Keratinocyte (primary cell): ENCODE measurements around the gene NARS2. TPM values are rescaled to one million over a fixed set of nuclear protein-coding genes. Genes with fewer than 3 reads are reported as not detected.

ENCODE experiments used
- DNase-seq: peaks from one replicate; pipeline ENCODE4 v3.0.0-alpha.2; 2011; ENCODE audit warnings: low read depth, missing footprints, low spot score
- FAIRE-seq: peaks from 2 replicates; lab custom pipeline; 2011; peaks lifted over from hg19 to GRCh38; lab: Jason Lieb, UNC
- H2AFZ ChIP-seq: 2 replicates; pipeline ENCODE4 v1.6.0; 2012; ENCODE audit warnings: low read length, control low read depth, inconsistent platforms; ENCODE audit not compliant: control insufficient read depth
- H3K27ac ChIP-seq: 2 replicates; pipeline ENCODE4 v1.5.1; 2011; ENCODE audit warnings: low read length; ENCODE audit not compliant: control insufficient read depth, insufficient read depth
- H3K27me3 ChIP-seq: 3 replicates; pipeline ENCODE4 v1.6.0; 2011; ENCODE audit warnings: low read length; ENCODE audit not compliant: control insufficient read depth, insufficient read depth; ENCODE audit errors: extremely low read depth
- H3K36me3 ChIP-seq, 2 experiments: 2 replicates in 1 of 2; 3 replicates in 1 of 2; pipeline ENCODE4 v1.5.1; 2011; ENCODE audit warnings: low read length in 2 of 2, mild to moderate bottlenecking in 1 of 2; ENCODE audit not compliant: control insufficient read depth in 2 of 2, insufficient read depth in 2 of 2; ENCODE audit errors: extremely low read depth in 1 of 2
- H3K4me1 ChIP-seq: 3 replicates; pipeline ENCODE4 v1.5.1; 2011; ENCODE audit warnings: low read length; ENCODE audit not compliant: control insufficient read depth, insufficient read depth; ENCODE audit errors: extremely low read depth
- H3K4me2 ChIP-seq: 3 replicates; pipeline ENCODE4 v1.6.0; 2011; ENCODE audit warnings: low read depth, low read length; ENCODE audit not compliant: control insufficient read depth, insufficient read depth; ENCODE audit errors: extremely low read depth
- H3K4me3 ChIP-seq, 3 experiments: fragments of 200-600 bp in 1 of 3; sonication (generic) in 1 of 3; 2 replicates in 2 of 3; 3 replicates in 1 of 3; pipeline ENCODE4 v1.5.1; 2011 to 2016; ENCODE audit warnings: low read length in 3 of 3, mild to moderate bottlenecking in 3 of 3, control low read depth in 2 of 3, inconsistent platforms in 1 of 3, low read depth in 1 of 3, mixed read lengths in 1 of 3, mixed run types in 1 of 3, moderate library complexity in 1 of 3; ENCODE audit not compliant: control insufficient read depth in 2 of 3, insufficient read depth in 2 of 3; ENCODE audit errors: extremely low read depth in 1 of 3
- H3K79me2 ChIP-seq: 2 replicates; pipeline ENCODE4 v1.6.0; 2012; ENCODE audit warnings: low read length; ENCODE audit not compliant: control insufficient read depth, insufficient read depth
- H3K9ac ChIP-seq: 3 replicates; pipeline ENCODE4 v1.6.0; 2011; ENCODE audit warnings: low read length; ENCODE audit not compliant: control insufficient read depth, insufficient read depth; ENCODE audit errors: extremely low read depth
- H3K9me1 ChIP-seq: 3 replicates; pipeline ENCODE4 v1.6.0; 2011; ENCODE audit warnings: low read length; ENCODE audit not compliant: control insufficient read depth, insufficient read depth; ENCODE audit errors: extremely low read depth
- H3K9me3 ChIP-seq: 2 replicates; pipeline ENCODE4 v1.5.1; 2012; ENCODE audit warnings: low read depth, low read length; ENCODE audit not compliant: control insufficient read depth
- H4K20me1 ChIP-seq: 3 replicates; pipeline ENCODE4 v1.6.0; 2011; ENCODE audit warnings: low read length; ENCODE audit not compliant: control insufficient read depth, insufficient read depth; ENCODE audit errors: extremely low read depth
- CTCF ChIP-seq, 3 experiments: IDR thresholded peaks in 1 of 3; conservative IDR thresholded peaks in 1 of 3; optimal IDR thresholded peaks in 1 of 3; 2 replicates in 2 of 3; 3 replicates in 1 of 3; pipeline versions ENCODE3 to v1.5.1; 2011; ENCODE audit warnings: low read length in 3 of 3, mild to moderate bottlenecking in 3 of 3, moderate library complexity in 2 of 3, control low read depth in 1 of 3, inconsistent platforms in 1 of 3; ENCODE audit not compliant: insufficient read depth in 2 of 3; ENCODE audit errors: extremely low read depth in 1 of 3
- EZH2 ChIP-seq: IDR thresholded peaks from one replicate; pipeline ENCODE4 v1.6.1; 2012; ENCODE audit warnings: inconsistent platforms, mild to moderate bottlenecking, low read length, moderate library complexity
- dilution Hi-C: fragments of 300-500 bp; cut with MboI; formaldehyde crosslinking; loops from one replicate; pipeline ENCODE4 v1.7.0; 2020; ENCODE audit warnings: low sequenced_read_pairs; ENCODE audit not compliant: extremely low pct_ligation_motif_present
- polyA plus RNA-seq, 5 experiments: library from polyadenylated mRNA; depleted of rRNA in 3 of 5; stranded (reverse) in 3 of 5; stranded (forward) in 1 of 5; unstranded in 1 of 5; fragments of >200 nt; gene quantifications; 1 replicate in 1 of 5; 2 replicates in 3 of 5; 3 replicates in 1 of 5; pipeline versions ENCODE4 v1.2.1 to v1.2.3, GENCODE V29; 2011 to 2012; ENCODE audit warnings: missing spikeins in 2 of 5, low read depth in 1 of 5, low replicate concordance in 1 of 5

The NARS2 gene
- polyA plus RNA-seq, 1 donor (not counting 4 experiments of a cell fraction or from before 2014, with no cell fraction given) = 28.8 TPM

- no peak overlapping the region for H3K4me2 ChIP-seq
- no peaks in the 10 kb centered on the region for H3K79me2 ChIP-seq
- no peaks in the 10 kb centered on the region for H3K27me3 ChIP-seq
- H4K20me1 ChIP-seq = no peaks in the 10 kb centered on the region
- H3K27ac ChIP-seq = no peak overlapping the region
- H3K9me1 ChIP-seq = no peaks in the 10 kb centered on the region
- H2AFZ ChIP-seq = no peak overlapping the region
- no peak overlapping the region for H3K9ac ChIP-seq
- H3K4me1 ChIP-seq = peaks cover 8% of the 10 kb centered on the region
- no peak overlapping the region for H3K4me3 ChIP-seq
- TF ChIP-seq CTCF (optimal IDR thresholded peaks at IDR 0.05 in 1 of 3, IDR thresholded peaks at IDR 0.05 in 1 of 3, conservative IDR thresholded peaks at IDR 0.05 in 1 of 3; ENCODE audit: extremely low read depth in 1 of 3, insufficient read depth in 2 of 3, low read length in 3 of 3) (no peak), EZH2 (no peak)
- FAIRE-seq (no peak), DNase-seq (no peak)
- dilution Hi-C loops = no loop called here
- peaks cover 0 to 2% of the 10 kb centered on the region in 2 experiments for H3K36me3 ChIP-seq
- H3K9me3 ChIP-seq = no peaks in the 10 kb centered on the region
These were observed 141.7 kb downstream of the NARS2 start for GRCh38 chr11:78432956-78433355.

DNA sequence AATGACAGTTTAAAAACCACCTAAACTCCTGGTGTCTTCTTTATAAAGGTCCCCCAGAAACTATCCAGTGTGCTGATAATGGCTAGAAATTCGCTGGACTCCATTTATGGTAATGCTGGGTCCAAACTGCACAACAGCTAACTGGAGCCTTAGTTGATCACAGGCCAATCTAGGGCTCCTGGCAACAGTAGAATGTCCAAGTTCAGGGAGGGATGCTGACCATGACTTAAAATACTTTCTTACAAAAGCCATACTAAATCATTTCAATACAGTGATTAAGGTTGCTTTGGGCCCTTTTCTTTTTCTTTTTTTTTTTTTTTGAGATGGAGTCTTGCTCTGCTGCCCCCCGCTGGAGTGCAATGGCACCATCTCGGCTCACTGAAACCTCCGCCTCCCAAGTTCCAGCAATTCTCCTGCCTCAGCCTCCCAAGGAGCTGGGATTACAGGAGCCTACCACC, 142.6 kb downstream of the NARS2 start:
- H3K36me3 ChIP-seq = no peaks in the 10 kb centered on the region
- H3K9me1 ChIP-seq = no peaks in the 10 kb centered on the region
- H3K4me1 ChIP-seq = peaks cover 11% of the 10 kb centered on the region
- H4K20me1 ChIP-seq = no peaks in the 10 kb centered on the region
- dilution Hi-C loops = no loop called here
- DNase-seq = no peak
- H3K9ac ChIP-seq = no peak overlapping the region
- H3K79me2 ChIP-seq = no peaks in the 10 kb centered on the region
- peak; percentile 11 to 48 (median 26) for TF ChIP-seq CTCF (optimal IDR thresholded peaks at IDR 0.05 in 1 of 3, IDR thresholded peaks at IDR 0.05 in 1 of 3, conservative IDR thresholded peaks at IDR 0.05 in 1 of 3; ENCODE audit: extremely low read depth in 1 of 3, insufficient read depth in 2 of 3, low read length in 3 of 3)
- no peak for TF ChIP-seq EZH2
- H3K27ac ChIP-seq = no peak overlapping the region
- H3K4me3 ChIP-seq = no peak overlapping the region
- H3K4me2 ChIP-seq = no peak overlapping the region
- FAIRE-seq = no peak
- H3K9me3 ChIP-seq = no peaks in the 10 kb centered on the region
- H2AFZ ChIP-seq = no peak overlapping the region
- no peaks in the 10 kb centered on the region for H3K27me3 ChIP-seq
